Measurements from ENCODE around the gene ADAMTSL4. TPM values are rescaled to one million over a fixed set of nuclear protein-coding genes. Genes with fewer than 3 reads are reported as not detected.
"Not testable (repeated sequence)": the region's sequence is repeated elsewhere in the genome, so short reads cannot be mapped to it uniquely, and the experiment has no call there.

The ADAMTSL4 gene
- polyA plus RNA-seq, 3 donors, result 13.5 to 17.7 (median 13.6) TPM

- DNase-seq, result not testable (repeated sequence)
Observed at GRCh38 chr1:150580966-150581365, 31.8 kb downstream of the ADAMTSL4 start.

DNA sequence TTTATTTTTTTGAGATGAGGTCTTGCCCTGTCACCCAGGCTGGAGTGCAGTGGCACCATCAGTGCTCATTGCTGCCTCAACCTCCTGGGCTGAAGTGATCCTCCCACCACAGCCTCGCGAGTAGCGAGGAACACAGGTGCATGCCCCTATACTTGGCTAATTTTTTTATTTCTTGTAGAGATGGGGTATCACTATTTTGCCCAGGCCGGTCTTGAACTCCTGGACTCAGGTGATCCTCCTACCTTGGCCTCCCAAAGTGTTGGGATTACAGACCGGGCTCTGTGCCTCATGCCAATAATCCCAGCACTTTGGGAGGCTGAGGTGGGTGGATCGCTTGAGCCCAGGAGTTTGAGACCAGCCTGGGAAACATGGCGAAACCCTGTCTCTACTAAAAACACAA is 32.2 kb downstream of the ADAMTSL4 start:
- DNase-seq, result not testable (repeated sequence)

DNA sequence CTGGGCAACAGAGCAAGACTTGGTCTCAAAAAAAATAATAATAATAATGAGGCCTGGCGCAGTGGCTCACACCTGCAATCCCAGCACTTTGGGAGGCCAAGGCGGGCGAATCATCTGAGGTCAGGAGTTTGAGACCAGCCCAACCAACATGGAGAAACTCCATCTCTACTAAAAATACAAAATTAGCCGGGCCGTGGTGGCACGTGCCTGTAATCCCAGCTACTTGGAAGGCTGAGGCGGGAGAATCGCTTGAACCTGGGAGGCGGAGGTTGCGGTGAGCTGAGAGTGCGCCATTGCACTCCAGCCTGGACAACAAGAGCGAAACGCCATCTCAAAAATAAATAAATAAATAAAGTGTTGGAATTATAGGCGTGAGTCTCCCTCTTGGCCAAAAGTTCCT is 32.8 kb downstream of the ADAMTSL4 start:
- DNase-seq, result not testable (repeated sequence)

DNA sequence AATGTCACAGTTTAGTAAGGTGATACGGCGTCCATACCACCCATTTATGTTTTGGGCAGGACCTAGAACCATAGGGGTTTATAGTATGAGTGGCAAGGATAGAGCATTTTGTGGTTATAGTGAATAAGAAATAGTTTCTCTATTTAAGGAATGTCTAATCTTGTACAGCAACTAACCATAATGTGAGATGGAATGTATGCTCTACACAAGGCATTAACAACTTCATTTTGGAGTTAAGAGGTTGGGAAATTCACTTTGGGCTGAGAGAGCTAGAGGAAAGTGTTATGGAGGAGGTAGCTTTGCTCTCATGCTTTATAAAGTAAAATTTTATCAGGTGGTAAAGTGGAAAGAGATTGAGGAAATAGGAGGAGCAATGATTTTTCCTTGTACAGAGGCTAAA is 33.2 kb downstream of the ADAMTSL4 start:
- no peak for DNase-seq

DNA sequence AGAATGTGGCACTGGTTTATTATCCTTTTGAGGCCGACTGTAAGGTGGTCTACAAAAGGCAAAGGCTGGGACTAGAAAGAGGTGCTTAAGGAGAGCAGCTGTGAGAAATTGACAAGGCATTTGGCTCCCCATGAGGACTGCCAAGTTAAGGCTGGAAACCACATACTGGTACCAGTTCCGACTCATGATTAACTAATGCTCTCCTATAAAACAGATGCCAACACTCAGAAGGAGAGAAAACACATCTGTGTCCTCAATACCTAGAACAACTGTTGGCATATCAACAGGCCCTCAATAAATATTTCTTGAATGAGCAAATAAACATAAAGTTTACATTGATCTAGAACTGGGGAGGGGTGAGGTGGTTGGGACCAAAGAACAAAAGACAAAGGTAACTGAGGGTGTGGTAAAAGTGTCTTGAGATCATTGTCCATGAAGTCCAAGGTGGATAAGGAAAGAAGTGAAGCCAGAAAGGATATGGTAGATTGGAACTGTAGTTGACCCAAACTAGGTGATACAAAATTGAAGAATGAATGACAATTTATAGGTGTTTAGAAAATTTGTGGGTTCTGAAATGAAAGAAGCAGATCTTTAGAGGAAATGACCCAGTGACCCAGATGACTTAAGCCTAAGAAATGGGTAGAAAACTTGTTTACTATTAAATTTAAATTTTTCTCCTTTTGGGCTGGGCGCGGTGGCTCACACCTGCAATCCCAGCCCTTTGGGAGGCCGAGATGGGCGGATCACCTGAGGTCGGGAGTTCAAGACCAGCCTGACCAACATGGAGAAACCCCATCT is 47.1 kb downstream of the ADAMTSL4 start:
- DNase-seq, result no peak

- no peak for DNase-seq
Observed at GRCh38 chr1:150596976-150597375, 47.8 kb downstream of the ADAMTSL4 start.

DNA sequence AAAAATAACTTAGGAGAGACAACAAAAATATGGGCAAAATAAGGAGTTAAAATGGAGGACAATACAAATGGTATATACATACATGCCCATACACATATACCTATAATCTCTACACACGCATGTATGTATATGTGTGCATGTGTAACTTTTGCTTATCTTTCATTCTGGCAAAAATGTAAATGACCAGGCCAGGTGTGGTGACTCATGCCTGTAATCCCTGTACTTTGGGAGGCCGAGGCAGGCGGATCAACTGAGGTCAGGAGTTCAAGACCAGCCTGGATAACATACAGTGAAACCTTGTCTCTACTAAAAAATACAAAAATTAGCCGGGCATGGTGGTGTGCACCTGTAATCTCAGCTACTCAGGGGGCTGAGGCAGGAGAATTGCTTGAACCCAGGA is 49.1 kb downstream of the ADAMTSL4 start:
- DNase-seq, result not testable (repeated sequence)

GRCh38 chr1:150601540-150601939 is 52.3 kb downstream of the ADAMTSL4 start:
- DNase-seq, result no peak

DNA sequence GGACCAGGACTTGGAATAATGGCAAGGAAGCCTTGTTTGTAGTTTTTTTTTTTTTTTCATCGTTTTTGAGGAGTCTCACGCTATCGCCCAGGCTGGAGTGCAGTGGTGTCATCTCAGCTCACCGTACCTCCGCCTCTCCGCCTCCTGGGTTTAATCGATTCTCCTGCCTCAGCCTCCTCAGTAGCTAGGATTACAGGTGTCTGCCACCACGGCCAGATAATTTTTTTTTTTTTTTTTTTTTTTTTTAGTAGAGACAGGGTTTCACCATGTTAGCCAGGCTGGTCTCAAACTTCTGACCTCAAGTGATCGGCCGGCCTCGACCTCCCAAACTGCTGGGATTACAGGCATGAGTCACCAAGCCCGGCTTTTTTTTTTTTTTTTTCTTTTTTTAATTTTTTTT is 53.2 kb downstream of the ADAMTSL4 start:
- not testable (repeated sequence) for DNase-seq

DNA sequence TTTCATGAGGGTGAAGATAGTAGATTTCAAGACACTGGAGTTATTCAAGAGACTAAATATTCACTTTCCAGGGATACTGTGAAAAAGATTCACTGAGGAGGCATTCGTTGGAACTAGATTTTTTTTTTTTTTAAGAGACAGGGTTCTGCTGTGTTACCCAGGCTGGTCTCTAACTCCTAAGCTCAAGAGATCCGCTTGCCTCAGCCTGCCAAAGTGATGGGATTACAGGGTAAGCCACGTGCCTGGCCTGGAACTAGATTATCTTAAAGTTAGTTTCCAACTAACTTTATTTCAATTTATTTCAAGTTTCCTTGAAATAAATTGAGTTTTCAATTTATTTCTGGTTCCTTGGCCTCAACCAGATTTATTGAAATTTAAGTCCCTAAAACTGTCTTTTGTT is 54.5 kb downstream of the ADAMTSL4 start:
- no peak for DNase-seq

DNA sequence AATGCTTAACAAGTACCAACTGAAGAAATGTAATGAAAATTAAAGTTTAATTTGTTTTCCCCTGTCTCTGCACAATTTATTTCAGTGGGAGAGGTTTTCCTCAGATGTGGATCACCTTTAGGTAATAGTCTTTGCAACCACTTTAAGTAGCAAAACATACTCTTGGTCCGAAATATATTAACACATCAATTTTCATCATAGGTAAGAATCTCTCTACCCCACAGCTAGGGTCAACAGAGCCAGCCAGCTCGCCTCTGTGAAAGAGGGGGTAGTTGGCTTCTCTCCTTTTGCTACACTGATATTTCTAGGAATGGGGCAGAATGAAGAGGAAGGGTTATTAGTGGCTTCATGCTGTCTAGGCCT is 55.0 kb downstream of the ADAMTSL4 start:
- DNase-seq, result no peak

DNA sequence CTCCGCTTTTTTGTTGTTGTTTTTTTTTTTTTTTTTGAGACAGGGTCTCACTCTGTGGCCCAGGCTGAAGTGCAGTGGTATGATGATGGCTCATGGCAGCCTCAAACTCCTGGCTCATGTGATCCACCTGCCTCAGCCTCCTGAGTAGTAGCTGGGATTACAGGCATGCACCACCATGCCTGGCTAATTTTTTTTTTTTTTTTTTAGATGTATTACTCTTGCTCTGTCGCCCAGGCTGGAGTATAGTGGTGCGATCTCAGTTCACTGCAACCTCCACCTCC is 56.2 kb downstream of the ADAMTSL4 start:
- DNase-seq, result not testable (repeated sequence)

DNA sequence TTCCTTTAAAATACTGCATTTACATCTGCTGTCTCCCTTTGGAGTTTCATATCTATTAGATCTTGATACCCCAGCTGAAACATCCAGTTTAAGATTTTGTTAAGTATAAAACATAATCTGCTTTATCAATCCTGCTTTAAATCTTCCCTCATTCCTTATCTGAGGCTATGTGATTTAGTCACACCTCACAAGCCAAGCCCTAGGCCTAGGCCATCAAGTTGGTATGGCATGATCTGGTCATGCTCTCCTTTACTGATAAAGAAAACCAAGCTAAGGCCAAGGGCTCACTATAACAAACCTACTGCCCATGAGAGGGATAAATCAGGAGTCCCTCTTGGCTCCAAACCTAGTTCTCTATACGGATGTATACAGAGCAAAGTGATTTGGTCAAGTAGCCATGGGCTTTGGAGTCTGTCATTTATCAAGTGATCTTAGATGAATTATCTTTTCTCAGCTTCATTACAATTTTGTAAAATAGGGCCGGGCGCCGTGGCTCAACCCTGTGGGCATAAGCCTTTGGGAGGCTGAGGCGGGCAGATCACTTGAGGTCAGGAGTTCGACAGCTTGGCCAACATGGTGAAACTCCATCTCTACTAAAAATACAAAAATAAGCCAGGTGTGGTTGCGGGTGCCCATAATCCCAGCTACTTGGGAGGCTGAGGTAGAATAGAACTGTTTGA is 57.4 kb downstream of the ADAMTSL4 start:
- no peak for DNase-seq

DNA sequence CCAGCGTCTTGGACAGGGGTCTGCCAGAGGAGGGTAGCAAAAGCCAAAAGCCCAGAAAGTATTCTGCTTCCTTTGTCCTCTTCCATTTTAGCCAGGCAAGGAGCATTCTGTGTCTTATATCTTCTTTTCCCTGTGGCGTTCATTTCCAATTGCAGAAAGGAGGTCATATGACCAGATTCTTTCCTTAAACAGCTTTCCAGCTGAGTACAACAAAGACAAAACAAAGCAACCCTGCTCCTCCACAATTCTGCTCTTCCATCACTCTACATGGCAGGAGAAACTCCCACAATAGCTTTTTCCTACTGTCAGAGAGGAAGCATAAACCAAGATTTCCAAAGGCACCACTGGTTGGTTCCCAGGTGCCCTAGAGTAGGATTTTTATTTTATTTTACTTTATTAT is 60.5 kb downstream of the ADAMTSL4 start:
- no peak for DNase-seq

Other genes starting within 250 kb of the ADAMTSL4 start
- 100 to 1,000 TPM in 2 of 3 donors, 10 to 100 TPM in 1; 58.3 to 114 (median 107) TPM for gene PRPF3, start 227.9 kb upstream of the ADAMTSL4 start, polyA plus RNA-seq (ENCODE audit: insufficient read length in 3 of 3)
- gene RPRD2, start 185.3 kb upstream of the ADAMTSL4 start, polyA plus RNA-seq (ENCODE audit: insufficient read length in 3 of 3), result 10 to 100 TPM; 48.9 to 57.3 (median 56.5) TPM
- 10 to 100 TPM; 19.5 to 34.3 (median 30.1) TPM for gene TARS2, start 62.0 kb upstream of the ADAMTSL4 start, polyA plus RNA-seq (ENCODE audit: insufficient read length in 3 of 3)
- gene ECM1, start 41.3 kb upstream of the ADAMTSL4 start, polyA plus RNA-seq (ENCODE audit: insufficient read length in 3 of 3), result 10 to 100 TPM; 13.0 to 15.0 (median 13.9) TPM
- under 1 TPM; 0.36 to 0.83 (median 0.52) TPM for gene FALEC, start 33.7 kb upstream of the ADAMTSL4 start, polyA plus RNA-seq (ENCODE audit: insufficient read length in 3 of 3)
- 100 to 1,000 TPM; 149 to 153 (median 150) TPM for gene MCL1, start 30.2 kb downstream of the ADAMTSL4 start, polyA plus RNA-seq (ENCODE audit: insufficient read length in 3 of 3)
- gene ENSA, start 80.2 kb downstream of the ADAMTSL4 start, polyA plus RNA-seq (ENCODE audit: insufficient read length in 3 of 3), result 100 to 1,000 TPM; 224 to 247 (median 227) TPM
- 10 to 100 TPM; 36.2 to 43.7 (median 37.5) TPM for gene GOLPH3L, start 147.7 kb downstream of the ADAMTSL4 start, polyA plus RNA-seq (ENCODE audit: insufficient read length in 3 of 3)
- gene HORMAD1, start 171.5 kb downstream of the ADAMTSL4 start, polyA plus RNA-seq (ENCODE audit: insufficient read length in 3 of 3), result not detected
- gene CTSS, start 216.4 kb downstream of the ADAMTSL4 start, polyA plus RNA-seq (ENCODE audit: insufficient read length in 3 of 3), result 10 to 100 TPM in 2 of 3 donors, 1 to 10 TPM in 1; 7.4 to 11.2 (median 11.0) TPM